Measurements from ENCODE around the gene TAS1R1. TPM values are rescaled to one million over a fixed set of nuclear protein-coding genes. Genes with fewer than 3 reads are reported as not detected.

Gene TAS1R1
- total RNA-seq, 2 experiments from 2014 or later, result 0.07 TPM; not detected in 1

DNA sequence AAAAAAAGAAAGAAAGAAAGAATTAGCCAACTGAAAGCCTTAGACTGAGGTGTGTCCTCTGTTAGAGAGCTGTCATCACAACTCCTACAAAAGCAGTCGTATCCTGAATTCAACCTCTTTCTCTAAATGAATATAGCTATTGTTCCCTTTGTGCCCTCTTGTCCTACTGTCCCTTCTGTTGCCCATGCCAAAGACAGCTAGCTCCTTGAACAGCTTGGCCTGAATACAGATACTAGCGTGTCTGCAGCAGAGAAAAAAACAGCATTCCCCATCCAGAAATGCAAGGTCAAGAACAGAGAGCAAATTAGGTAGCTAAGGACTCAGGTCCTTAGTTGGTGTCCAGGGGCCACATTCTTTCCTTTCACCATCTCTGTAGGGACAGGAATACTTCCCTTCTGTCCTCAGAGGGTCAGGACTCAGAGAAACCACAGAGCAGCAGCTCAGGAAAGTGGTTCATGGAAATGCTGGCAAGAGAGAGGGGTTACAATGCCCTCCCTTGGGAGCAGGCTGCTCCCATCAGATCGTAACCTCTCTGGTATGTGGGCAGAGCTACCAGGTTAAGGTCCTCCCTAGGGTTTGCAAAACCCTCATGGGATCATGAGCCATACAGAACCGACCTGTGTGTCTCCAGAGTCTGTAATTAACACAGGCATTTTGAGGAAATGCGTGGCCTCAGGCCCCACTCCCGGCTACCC is 22.9 kb downstream of the TAS1R1 start:
- H3K9me3 Mint-ChIP-seq (ENCODE audit: low read depth), result no peaks in the 10 kb centered on the region
- H3K27me3 Mint-ChIP-seq, result no peaks in the 10 kb centered on the region
- ATAC-seq, result no peak
- peaks cover 28% of the 10 kb centered on the region for H3K4me1 Mint-ChIP-seq
- intact Hi-C loops (cut with DNase I, micrococcal nuclease), result no loop called here
- CTCF ChIA-PET, result interaction anchor here (0.6 to 2.5 kb wide), 2 partner anchors 23 to 1196 kb away, joined by 3 to 15 read pairs; partner anchors contain the start of genes NOL9 and TAS1R1
- H3K27ac Mint-ChIP-seq, result no peak overlapping the region
- no peak overlapping the region for H3K4me3 Mint-ChIP-seq
- DNase-seq, result no peak
- peaks cover 5% of the 10 kb centered on the region for H3K36me3 Mint-ChIP-seq (ENCODE audit: low read depth)
- POLR2A ChIA-PET, result interaction anchor here (0.5 kb wide), 1 partner anchor 25 kb away, joined by 3 read pairs; no protein-coding TSS in a partner anchor

GRCh38 chr1:6578624-6579373 is 23.7 kb downstream of the TAS1R1 start:
- DNase-seq, result no peak
- H3K36me3 Mint-ChIP-seq (ENCODE audit: low read depth), result peaks cover 5% of the 10 kb centered on the region
- H3K4me3 Mint-ChIP-seq, result peak overlapping the region; percentile 92
- H3K27me3 Mint-ChIP-seq, result no peaks in the 10 kb centered on the region
- peak overlapping the region; percentile 89 for H3K27ac Mint-ChIP-seq
- CTCF ChIA-PET, result interaction anchor here (0.7 to 2.5 kb wide), 2 partner anchors 24 to 30 kb away, joined by 3 to 15 read pairs; partner anchors contain the start of genes NOL9 and TAS1R1
- POLR2A ChIA-PET, result interaction anchor here (1.6 kb wide), 1 partner anchor 21 kb away, joined by 6 read pairs; no protein-coding TSS in a partner anchor
- ATAC-seq, result no peak
- H3K9me3 Mint-ChIP-seq (ENCODE audit: low read depth), result no peaks in the 10 kb centered on the region
- intact Hi-C loops (cut with DNase I, micrococcal nuclease), result loop anchor here (1.0 kb wide), 5 partner anchors 23 to 185 kb away; partner anchors contain the start of genes ACOT7 (in 1 of the 2), NOL9 (in 1 of the 2) and PHF13 (in 1 of the 2)
- peaks cover 28% of the 10 kb centered on the region for H3K4me1 Mint-ChIP-seq

DNA sequence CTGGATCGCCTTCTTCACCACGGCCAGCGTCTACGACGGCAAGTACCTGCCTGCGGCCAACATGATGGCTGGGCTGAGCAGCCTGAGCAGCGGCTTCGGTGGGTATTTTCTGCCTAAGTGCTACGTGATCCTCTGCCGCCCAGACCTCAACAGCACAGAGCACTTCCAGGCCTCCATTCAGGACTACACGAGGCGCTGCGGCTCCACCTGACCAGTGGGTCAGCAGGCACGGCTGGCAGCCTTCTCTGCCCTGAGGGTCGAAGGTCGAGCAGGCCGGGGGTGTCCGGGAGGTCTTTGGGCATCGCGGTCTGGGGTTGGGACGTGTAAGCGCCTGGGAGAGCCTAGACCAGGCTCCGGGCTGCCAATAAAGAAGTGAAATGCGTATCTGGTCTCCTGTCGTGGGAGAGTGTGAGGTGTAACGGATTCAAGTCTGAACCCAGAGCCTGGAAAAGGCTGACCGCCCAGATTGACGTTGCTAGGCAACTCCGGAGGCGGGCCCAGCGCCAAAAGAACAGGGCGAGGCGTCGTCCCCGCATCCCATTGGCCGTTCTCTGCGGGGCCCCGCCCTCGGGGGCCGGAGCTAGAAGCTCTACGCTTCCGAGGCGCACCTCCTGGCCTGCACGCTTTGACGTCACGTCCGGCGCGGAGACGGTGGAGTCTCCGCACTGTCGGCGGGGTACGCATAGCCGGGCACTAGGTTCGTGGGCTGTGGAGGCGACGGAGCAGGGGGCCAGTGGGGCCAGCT is 24.4 kb downstream of the TAS1R1 start, which contains the start of gene ZBTB48:
TSS of gene ZBTB48 (plus strand) at position 621 of the 745 bp plus-strand sequence. CDS start 616 bp downstream, outside the sequence.
- peak; percentile 99 for ATAC-seq
- H3K4me3 Mint-ChIP-seq, result peak within 1 kb of the TSS; percentile 92
- POLR2A ChIA-PET, result interaction anchor here (0.5 to 1.6 kb wide), 5 partner anchors 10 to 180 kb away, joined by 3 to 6 read pairs (median 3); no protein-coding TSS in a partner anchor

GRCh38 chr1:6580119-6580592 is 25.0 kb downstream of the TAS1R1 start:
- intact Hi-C loops (cut with DNase I, micrococcal nuclease), result loop anchor here (1.0 kb wide), 3 partner anchors 26 to 205 kb away; partner anchors contain the start of genes CAMTA1 (in 1 of the 2), DNAJC11 (in 1 of the 2) and NOL9 (in 1 of the 2)
- Mint-ChIP-seq H3K9me3 (ENCODE audit: low read depth) (no peaks in the 10 kb centered on the region), H3K4me3 (peak overlapping the region; percentile 92), H3K36me3 (ENCODE audit: low read depth) (peaks cover 7% of the 10 kb centered on the region), H3K4me1 (peaks cover 33% of the 10 kb centered on the region), H3K27ac (peak overlapping the region; percentile 89), H3K27me3 (no peaks in the 10 kb centered on the region)
- DNase-seq (no peak), ATAC-seq (no peak)
- POLR2A ChIA-PET, result interaction anchor here (0.7 to 1.6 kb wide), 5 partner anchors 9 to 150 kb away, joined by 3 to 6 read pairs (median 3); no protein-coding TSS in a partner anchor
- CTCF ChIA-PET, result interaction anchor here (0.6 to 1.2 kb wide), 4 partner anchors 35 to 814 kb away, joined by 3 to 4 read pairs (median 3); no protein-coding TSS in a partner anchor

More for the DNA sequence above, 24.4 kb downstream of the TAS1R1 start, which contains the start of gene ZBTB48:
- CTCF ChIA-PET, result interaction anchor here (0.6 to 2.5 kb wide), 6 partner anchors 22 to 67 kb away, joined by 3 to 15 read pairs (median 3); partner anchors contain the start of genes NOL9 and TAS1R1
- Mint-ChIP-seq H3K9me3 (ENCODE audit: low read depth) (no peaks in the 10 kb centered on the region), H3K4me1 (peaks cover 30% of the 10 kb centered on the region), H3K27ac (peak within 1 kb of the TSS; percentile 89), H3K36me3 (ENCODE audit: low read depth) (peaks cover 6% of the 10 kb centered on the region), H3K27me3 (no peaks in the 10 kb centered on the region)
- intact Hi-C loops (cut with DNase I, micrococcal nuclease), result loop anchor here (1.0 kb wide), 7 partner anchors 22 to 206 kb away; partner anchors contain the start of genes NOL9 (in 2 of the 2), ACOT7 (in 1 of the 2), CAMTA1 (in 1 of the 2) and DNAJC11 (in 1 of the 2)
- DNase-seq, result peak; percentile 99

- ChIA-PET CTCF (interaction anchor here (0.6 to 2.4 kb wide), 8 partner anchors 17 to 813 kb away, joined by 3 to 14 read pairs (median 4); partner anchors contain the start of genes NOL9 and TAS1R1), POLR2A (interaction anchor here (0.6 to 1.2 kb wide), 5 partner anchors 12 to 204 kb away, joined by 3 to 5 read pairs (median 4); no protein-coding TSS in a partner anchor)
- peak overlapping the region; percentile 92 for H3K4me3 Mint-ChIP-seq
- peak; percentile 45 for DNase-seq
- no peak for ATAC-seq
- peak overlapping the region; percentile 89 for H3K27ac Mint-ChIP-seq
- intact Hi-C loops (cut with DNase I, micrococcal nuclease), result loop anchor here (1.0 kb wide), 3 partner anchors 26 to 204 kb away; partner anchors contain the start of genes CAMTA1 (in 1 of the 2), DNAJC11 (in 1 of the 2) and NOL9 (in 1 of the 2)
- H3K9me3 Mint-ChIP-seq (ENCODE audit: low read depth), result no peaks in the 10 kb centered on the region
- H3K36me3 Mint-ChIP-seq (ENCODE audit: low read depth), result peaks cover 7% of the 10 kb centered on the region
- no peaks in the 10 kb centered on the region for H3K27me3 Mint-ChIP-seq
- peaks cover 33% of the 10 kb centered on the region for H3K4me1 Mint-ChIP-seq
Observed at GRCh38 chr1:6580593-6581409, 25.7 kb downstream of the TAS1R1 start.

GRCh38 chr1:6581561-6582305 is 26.6 kb downstream of the TAS1R1 start:
- peak overlapping the region; percentile 92 for H3K4me3 Mint-ChIP-seq
- H3K27ac Mint-ChIP-seq, result peak overlapping the region; percentile 42
- ATAC-seq, result no peak
- peaks cover 33% of the 10 kb centered on the region for H3K4me1 Mint-ChIP-seq
- intact Hi-C loops (cut with DNase I, micrococcal nuclease), result no loop called here
- CTCF ChIA-PET, result interaction anchor here (0.7 to 2.4 kb wide), 5 partner anchors 16 to 131 kb away, joined by 3 to 14 read pairs (median 6); partner anchors contain the start of genes NOL9 and TAS1R1
- H3K36me3 Mint-ChIP-seq (ENCODE audit: low read depth), result peaks cover 7% of the 10 kb centered on the region
- POLR2A ChIA-PET, result interaction anchor here (0.6 to 1.0 kb wide), 4 partner anchors 11 to 203 kb away, joined by 3 to 5 read pairs (median 4); no protein-coding TSS in a partner anchor
- H3K9me3 Mint-ChIP-seq (ENCODE audit: low read depth), result no peaks in the 10 kb centered on the region
- no peak for DNase-seq
- H3K27me3 Mint-ChIP-seq, result no peaks in the 10 kb centered on the region

GRCh38 chr1:6582370-6582769 is 27.3 kb downstream of the TAS1R1 start:
- H3K9me3 Mint-ChIP-seq (ENCODE audit: low read depth), result no peaks in the 10 kb centered on the region
- peaks cover 7% of the 10 kb centered on the region for H3K36me3 Mint-ChIP-seq (ENCODE audit: low read depth)
- DNase-seq, result no peak
- no peaks in the 10 kb centered on the region for H3K27me3 Mint-ChIP-seq
- intact Hi-C loops (cut with DNase I, micrococcal nuclease), result no loop called here
- H3K4me3 Mint-ChIP-seq, result no peak overlapping the region
- no peak for ATAC-seq
- H3K27ac Mint-ChIP-seq, result peak overlapping the region; percentile 64
- ChIA-PET POLR2A (no interaction called here), CTCF (interaction anchor here (1.7 to 2.4 kb wide), 3 partner anchors 18 to 64 kb away, joined by 6 to 14 read pairs (median 11); partner anchors contain the start of genes NOL9 and TAS1R1)
- H3K4me1 Mint-ChIP-seq, result peaks cover 33% of the 10 kb centered on the region

DNA sequence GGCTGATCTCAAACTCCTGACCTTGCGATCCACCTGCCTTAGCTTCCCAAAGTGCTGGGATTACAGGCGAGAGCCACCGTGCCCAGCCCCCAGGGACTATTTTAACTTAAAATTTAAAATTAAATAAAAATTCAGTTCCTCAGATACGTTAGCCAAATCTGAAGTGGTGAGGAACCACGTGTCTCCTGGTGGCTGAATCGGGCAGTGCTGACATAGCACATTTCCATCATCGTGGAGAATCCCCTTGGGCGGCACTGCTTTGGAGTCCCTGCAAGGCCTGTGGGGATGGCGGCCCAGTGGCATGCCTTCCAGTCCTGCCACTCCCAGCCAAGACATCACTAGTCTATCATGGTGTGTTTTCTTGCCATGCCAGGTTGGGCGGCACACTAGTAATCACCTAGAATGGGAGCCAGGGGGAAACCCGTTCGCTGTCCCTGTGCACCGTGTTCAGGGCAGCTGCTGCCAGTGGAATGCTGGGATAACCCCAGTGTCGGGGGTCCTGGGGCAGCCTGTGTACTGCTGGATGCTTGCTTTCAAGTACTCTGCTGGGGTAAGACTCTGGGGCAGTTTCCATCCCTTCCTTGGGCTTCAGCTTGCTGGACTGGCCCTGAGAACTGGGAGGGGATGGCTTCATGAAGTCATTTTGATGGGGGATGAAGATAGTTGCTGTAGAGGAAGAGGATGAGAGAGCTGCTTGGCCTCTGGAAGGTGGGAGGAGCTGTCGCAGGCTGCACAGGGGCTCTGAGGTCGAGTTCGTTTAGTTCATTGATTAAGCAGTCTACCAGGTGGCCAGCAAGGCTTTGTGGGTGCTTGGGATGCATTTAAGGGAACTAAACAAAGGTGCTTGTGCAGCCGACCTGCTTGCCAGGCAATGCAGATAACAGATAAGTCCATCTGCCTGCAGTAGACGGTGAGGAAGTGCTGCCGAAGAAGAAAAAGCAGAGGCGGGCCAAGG is 29.3 kb downstream of the TAS1R1 start:
- intact Hi-C loops (cut with DNase I, micrococcal nuclease), result no loop called here
- POLR2A ChIA-PET, result interaction anchor here (0.7 kb wide), 1 partner anchor 124 kb away, joined by 8 read pairs; no protein-coding TSS in a partner anchor
- ATAC-seq (no peak), DNase-seq (no peak)
- CTCF ChIA-PET, result interaction anchor here (2.6 kb wide), 1 partner anchor 15 kb away, joined by 9 read pairs; no protein-coding TSS in a partner anchor
- Mint-ChIP-seq H3K36me3 (ENCODE audit: low read depth) (peaks cover 7% of the 10 kb centered on the region), H3K9me3 (ENCODE audit: low read depth) (no peaks in the 10 kb centered on the region), H3K4me1 (peaks cover 29% of the 10 kb centered on the region), H3K27ac (no peak overlapping the region), H3K27me3 (no peaks in the 10 kb centered on the region), H3K4me3 (no peak overlapping the region)
